GM12874 (cell line): ENCODE measurements around the gene NAV2.
A peak's percentile ranks its signal among the peaks of the same experiment; 100 is the strongest.

ENCODE experiments used
- CTCF ChIP-seq: IDR thresholded peaks from 2 replicates; pipeline ENCODE4 v1.5.1; 2011; ENCODE audit warnings: low read depth, mild to moderate bottlenecking, control low read depth, low read length, moderate library complexity; ENCODE audit not compliant: insufficient read depth

The NAV2 gene

GRCh38 chr11:20118209-20118608 lies 405.6 kb downstream of the NAV2 start:
- TF ChIP-seq CTCF, result no peak

- TF ChIP-seq CTCF, result no peak
These were observed 406.7 kb downstream of the NAV2 start for GRCh38 chr11:20119315-20119714.

- no peak for TF ChIP-seq CTCF
These were observed 407.7 kb downstream of the NAV2 start for GRCh38 chr11:20120134-20120925.

GRCh38 chr11:20122131-20122530 lies 409.5 kb downstream of the NAV2 start:
- no peak for TF ChIP-seq CTCF

- no peak for TF ChIP-seq CTCF
These were observed 413.3 kb downstream of the NAV2 start for GRCh38 chr11:20125927-20126326.

- no peak for TF ChIP-seq CTCF
These were observed 414.1 kb downstream of the NAV2 start for GRCh38 chr11:20126724-20127123.

GRCh38 chr11:20127671-20128527 lies 415.3 kb downstream of the NAV2 start:
- peak; percentile 73 for TF ChIP-seq CTCF
